HepG2 (cell line): ENCODE measurements around the gene ERV3-1.
"Not testable (repeated sequence)": the region's sequence is repeated elsewhere in the genome, so short reads cannot be mapped to it uniquely, and the experiment has no call there.

ENCODE experiments used
- CBFB ChIP-seq: sonication (generic); formaldehyde crosslinking; IDR thresholded peaks from 2 replicates; pipeline ENCODE4 v1.4.0; 2020; ENCODE audit warnings: missing genetic modification reagents
- CTCF ChIP-seq: sonication (generic); formaldehyde crosslinking; IDR thresholded peaks from 2 replicates; pipeline ENCODE4 v1.5.0; 2020; ENCODE audit warnings: mild to moderate bottlenecking, missing genetic modification reagents, moderate library complexity
- ETV6 ChIP-seq: sonication (generic); formaldehyde crosslinking; conservative IDR thresholded peaks from 2 replicates; pipeline ENCODE4 v1.4.0; 2020; ENCODE audit warnings: missing genetic modification reagents
- FOXP1 ChIP-seq, 2 experiments: fragments of 450-650 bp in 1 of 2; IDR thresholded peaks; 2 replicates each; pipeline ENCODE4 v1.6.1; 2017 to 2018; ENCODE audit warnings: antibody characterized with exemption in 1 of 2
- MAX ChIP-seq: IDR thresholded peaks from 2 replicates; pipeline ENCODE4 v1.6.1; 2012; ENCODE audit warnings: inconsistent platforms
- SMARCC2 ChIP-seq: fragments of 450-650 bp; IDR thresholded peaks from 2 replicates; pipeline ENCODE4 v1.6.1; 2017; ENCODE audit warnings: antibody characterized with exemption, mild to moderate bottlenecking
- ZMYM3 ChIP-seq: sonication (generic); formaldehyde crosslinking; IDR thresholded peaks from 2 replicates; pipeline ENCODE4 v1.5.1; 2020; ENCODE audit warnings: mild to moderate bottlenecking, missing genetic modification reagents
- ZNF282 ChIP-seq: fragments of 450-650 bp; IDR thresholded peaks from 2 replicates; pipeline ENCODE4 v1.6.1; 2018; ENCODE audit not compliant: partially characterized antibody
- ZNF331 ChIP-seq: sonication (generic); formaldehyde crosslinking; IDR thresholded peaks from 2 replicates; pipeline ENCODE4 v1.4.0; 2020; ENCODE audit warnings: missing genetic modification reagents
- ZNF570 ChIP-seq: sonication (generic); formaldehyde crosslinking; IDR thresholded peaks from 2 replicates; pipeline ENCODE4 v1.4.0; 2020; ENCODE audit warnings: mild to moderate bottlenecking, missing genetic modification reagents, borderline replicate concordance
- ZNF670 ChIP-seq: sonication (generic); formaldehyde crosslinking; IDR thresholded peaks from 2 replicates; pipeline ENCODE4 v1.8.0; 2022; ENCODE audit warnings: mild to moderate bottlenecking, missing genetic modification reagents, borderline replicate concordance

GRCh38 chr7:64948774-64949173, 57.7 kb downstream of the ERV3-1 start:
- not testable (repeated sequence) for TF ChIP-seq CTCF; SMARCC2; ZMYM3 (CRISPR knock-in tag); ZNF570 (CRISPR knock-in tag); ZNF670 (CRISPR knock-in tag); CBFB (CRISPR knock-in tag); ZNF331 (CRISPR knock-in tag); ZNF282; ETV6; MAX; FOXP1 (IDR thresholded peaks at IDR 0.05); FOXP1 (CRISPR knock-in tag; IDR thresholded peaks at IDR 0.05)
